ENCODE data around the gene FAM89A.

- no peak for TF ChIP-seq CEBPB (IDR thresholded peaks at IDR 0.05; ENCODE audit: low read depth, low read length)
- TF ChIP-seq RFX5 (IDR thresholded peaks at IDR 0.05; ENCODE audit: borderline replicate concordance, low read depth, low read length) = no peak
- no peak for TF ChIP-seq POLR2AphosphoS5 (IDR thresholded peaks at IDR 0.05; ENCODE audit: low read depth, low read length)
- no peak for TF ChIP-seq CHD2 (IDR thresholded peaks at IDR 0.05; ENCODE audit: low read length)
- no peak for TF ChIP-seq EZH2 (IDR thresholded peaks at IDR 0.05; ENCODE audit: low read depth, low read length, severe bottlenecking)
- TF ChIP-seq CTCF (IDR thresholded peaks at IDR 0.05; ENCODE audit: control extremely low read depth in 1 of 3, insufficient read depth in 1 of 3, low read depth in 1 of 3, low read length in 3 of 3) = no peak
- TF ChIP-seq BCL11A (IDR thresholded peaks at IDR 0.05; ENCODE audit: low read depth in 2 of 2, low read length in 2 of 2) = no peak
These were observed 4.5 kb upstream of the FAM89A start for GRCh38 chr1:231044588-231044987.
